KMS-11 (cell line): ENCODE data around the gene RILPL2.
A peak's percentile ranks its signal among the peaks of the same experiment; 100 is the strongest.
"Not testable (repeated sequence)": the region's sequence is repeated elsewhere in the genome, so short reads cannot be mapped to it uniquely, and the experiment has no call there.

Experiments
- H2AFZ ChIP-seq: fragments of 200-600 bp; sonication (generic); 2 replicates; pipeline ENCODE4 v1.6.1; 2016; ENCODE audit warnings: antibody characterized with exemption, mixed run types, low read depth
- H3K27ac ChIP-seq: fragments of 200-600 bp; sonication (generic); 2 replicates; pipeline ENCODE4 v1.6.1; 2016; ENCODE audit warnings: mild to moderate bottlenecking, mixed run types
- H3K27me3 ChIP-seq: fragments of 200-600 bp; sonication (generic); 2 replicates; pipeline ENCODE4 v1.6.1; 2017; ENCODE audit warnings: mild to moderate bottlenecking, low read depth, mixed run types, moderate library complexity; ENCODE audit not compliant: insufficient read depth
- H3K36me3 ChIP-seq: fragments of 200-600 bp; sonication (generic); 2 replicates; pipeline ENCODE4 v1.6.1; 2017; ENCODE audit warnings: mild to moderate bottlenecking, mixed run types; ENCODE audit not compliant: insufficient read depth
- H3K4me1 ChIP-seq: fragments of 200-600 bp; sonication (generic); 2 replicates; pipeline ENCODE4 v1.6.1; 2016; ENCODE audit warnings: mild to moderate bottlenecking, low read depth, mixed run types; ENCODE audit not compliant: poor library complexity, severe bottlenecking
- H3K4me2 ChIP-seq: fragments of 200-600 bp; sonication (generic); 2 replicates; pipeline ENCODE4 v1.7.0; 2016; ENCODE audit warnings: mild to moderate bottlenecking, mixed run types
- H3K4me3 ChIP-seq: fragments of 200-600 bp; sonication (generic); IDR thresholded peaks from 2 replicates; pipeline ENCODE4 v1.6.1; 2017; ENCODE audit warnings: low read depth, low read length, mixed read lengths; ENCODE audit not compliant: insufficient read depth
- H3K79me2 ChIP-seq: fragments of 200-600 bp; sonication (generic); 2 replicates; pipeline ENCODE4 v1.6.1; 2016; ENCODE audit warnings: low read depth, mixed run types; ENCODE audit not compliant: insufficient read depth
- H3K9ac ChIP-seq: fragments of 200-600 bp; sonication (generic); 2 replicates; pipeline ENCODE4 v1.6.1; 2016; ENCODE audit warnings: mild to moderate bottlenecking, mixed run types
- H4K20me1 ChIP-seq: fragments of 200-600 bp; sonication (generic); 2 replicates; pipeline ENCODE4 v1.6.1; 2016; ENCODE audit warnings: mild to moderate bottlenecking, mixed run types; ENCODE audit not compliant: insufficient read depth
- CTCF ChIP-seq: fragments of 200-600 bp; sonication (generic); conservative IDR thresholded peaks from 2 replicates; pipeline ENCODE4 v1.6.1; 2017; ENCODE audit warnings: low read depth, mild to moderate bottlenecking, antibody characterized with exemption, low read length, moderate library complexity, mixed read lengths

Gene RILPL2

DNA sequence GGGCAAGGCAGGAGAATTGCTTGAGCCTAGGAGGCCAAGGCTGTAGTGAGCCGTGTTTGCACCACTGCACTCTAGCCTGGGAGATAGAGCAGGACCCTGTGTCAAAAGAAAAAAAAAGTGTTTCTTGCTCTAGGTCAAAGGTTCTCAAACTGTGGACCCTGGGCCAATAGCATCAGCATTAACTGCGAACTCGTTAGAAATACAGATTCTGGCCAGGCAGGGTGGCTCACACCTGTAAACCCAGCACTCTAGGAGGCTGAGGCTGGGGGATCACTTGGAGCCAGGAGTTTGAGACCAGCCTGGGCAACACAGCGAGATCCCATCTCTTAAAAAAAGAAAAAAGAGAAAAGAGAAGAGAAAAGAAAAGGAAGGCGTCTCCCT is 858 bp downstream of the RILPL2 start:
- H3K4me2 ChIP-seq: peak overlapping the region; percentile 92; the same call in 1 of the 2 replicates
- no peaks in the 10 kb centered on the region for H4K20me1 ChIP-seq
- H3K4me3 ChIP-seq: no peak overlapping the region
- no peaks in the 10 kb centered on the region for H3K79me2 ChIP-seq
- no peaks in the 10 kb centered on the region for H3K36me3 ChIP-seq
- no peak overlapping the region for H3K9ac ChIP-seq
- TF ChIP-seq CTCF: no peak
- no peak overlapping the region; the same call in 1 of the 2 replicates for H2AFZ ChIP-seq
- no peak overlapping the region for H3K27ac ChIP-seq
- peaks cover under 1% of the 10 kb centered on the region for H3K4me1 ChIP-seq
- no peaks in the 10 kb centered on the region for H3K27me3 ChIP-seq

DNA sequence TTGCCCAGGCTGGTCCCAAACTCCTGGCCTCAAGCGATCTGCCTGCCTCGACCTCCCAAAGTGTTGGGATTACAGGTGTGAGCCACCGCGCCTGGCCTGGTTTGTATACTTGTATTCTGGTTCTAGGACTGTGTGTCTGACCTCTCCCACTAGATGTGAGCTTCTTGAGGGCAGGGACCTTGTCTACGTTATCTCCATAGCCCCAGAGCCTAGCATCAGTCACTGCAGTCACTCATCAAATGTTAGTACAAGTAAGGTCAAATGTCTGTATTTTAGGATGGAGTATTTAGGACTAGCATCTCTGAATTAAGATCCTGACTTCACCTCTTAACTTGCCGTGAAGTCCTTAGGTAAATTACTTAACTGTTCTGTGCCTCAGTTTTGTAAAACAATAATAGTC is 2.9 kb downstream of the RILPL2 start:
- Histone ChIP-seq H3K36me3 (no peaks in the 10 kb centered on the region), H3K4me2 (no peak overlapping the region), H3K79me2 (no peaks in the 10 kb centered on the region), H2AFZ (no peak overlapping the region), H3K4me1 (peaks cover 1% of the 10 kb centered on the region), H3K4me3 (no peak overlapping the region), H3K27ac (no peak overlapping the region), H3K9ac (no peak overlapping the region), H3K27me3 (no peaks in the 10 kb centered on the region), H4K20me1 (no peaks in the 10 kb centered on the region)
- no peak for TF ChIP-seq CTCF

- not testable (repeated sequence) for H3K27me3 ChIP-seq, H3K36me3 ChIP-seq, H3K4me3 ChIP-seq, H3K9ac ChIP-seq, H3K4me2 ChIP-seq, H3K79me2 ChIP-seq, H3K27ac ChIP-seq, H4K20me1 ChIP-seq, H2AFZ ChIP-seq
- H3K4me1 ChIP-seq: peaks cover 16% of the 10 kb centered on the region
Observed at GRCh38 chr12:123431951-123432817, 4.3 kb downstream of the RILPL2 start.

- not testable (repeated sequence) for H4K20me1 ChIP-seq, H2AFZ ChIP-seq, H3K4me2 ChIP-seq, H3K27ac ChIP-seq, H3K79me2 ChIP-seq, H3K27me3 ChIP-seq, H3K9ac ChIP-seq, H3K36me3 ChIP-seq, H3K4me3 ChIP-seq
- H3K4me1 ChIP-seq: peaks cover 24% of the 10 kb centered on the region
Observed at GRCh38 chr12:123429101-123429500, 7.4 kb downstream of the RILPL2 start.

- Histone ChIP-seq H3K4me2 (peak overlapping the region; percentile 29; the same call in 1 of the 2 replicates), H4K20me1 (no peaks in the 10 kb centered on the region), H3K9ac (no peak overlapping the region), H3K79me2 (no peaks in the 10 kb centered on the region), H3K4me3 (no peak overlapping the region), H2AFZ (no peak overlapping the region), H3K27ac (no peak overlapping the region), H3K27me3 (no peaks in the 10 kb centered on the region), H3K4me1 (peaks cover 24% of the 10 kb centered on the region), H3K36me3 (no peaks in the 10 kb centered on the region)
- TF ChIP-seq CTCF: no peak
Observed at GRCh38 chr12:123428591-123428990, 7.9 kb downstream of the RILPL2 start.
